ENCODE data around the gene PGA4.
"Not testable (repeated sequence)": the region's sequence is repeated elsewhere in the genome, so short reads cannot be mapped to it uniquely, and the experiment has no call there.

PGA4 gene

DNA sequence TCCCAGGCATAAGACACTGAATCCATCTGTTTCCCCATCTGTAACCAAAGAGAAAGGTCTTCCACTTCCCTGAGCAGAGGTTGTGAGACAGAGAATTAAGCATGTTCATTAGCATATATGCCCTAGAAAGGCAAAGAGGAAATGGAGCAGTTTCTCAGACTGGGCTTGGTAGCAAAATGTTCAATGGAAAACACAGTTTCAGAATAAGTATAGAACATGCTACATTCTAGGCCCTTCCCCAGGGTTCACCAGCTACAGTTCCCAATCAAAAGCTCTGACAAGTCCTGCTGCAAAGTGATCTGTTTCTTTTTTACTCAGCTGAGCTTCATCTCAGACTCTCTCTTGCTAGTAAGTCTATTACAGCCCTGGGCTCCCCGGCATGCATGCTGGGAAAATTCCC, 30.2 kb downstream of the PGA4 start:
- DNase-seq = not testable (repeated sequence)

DNA sequence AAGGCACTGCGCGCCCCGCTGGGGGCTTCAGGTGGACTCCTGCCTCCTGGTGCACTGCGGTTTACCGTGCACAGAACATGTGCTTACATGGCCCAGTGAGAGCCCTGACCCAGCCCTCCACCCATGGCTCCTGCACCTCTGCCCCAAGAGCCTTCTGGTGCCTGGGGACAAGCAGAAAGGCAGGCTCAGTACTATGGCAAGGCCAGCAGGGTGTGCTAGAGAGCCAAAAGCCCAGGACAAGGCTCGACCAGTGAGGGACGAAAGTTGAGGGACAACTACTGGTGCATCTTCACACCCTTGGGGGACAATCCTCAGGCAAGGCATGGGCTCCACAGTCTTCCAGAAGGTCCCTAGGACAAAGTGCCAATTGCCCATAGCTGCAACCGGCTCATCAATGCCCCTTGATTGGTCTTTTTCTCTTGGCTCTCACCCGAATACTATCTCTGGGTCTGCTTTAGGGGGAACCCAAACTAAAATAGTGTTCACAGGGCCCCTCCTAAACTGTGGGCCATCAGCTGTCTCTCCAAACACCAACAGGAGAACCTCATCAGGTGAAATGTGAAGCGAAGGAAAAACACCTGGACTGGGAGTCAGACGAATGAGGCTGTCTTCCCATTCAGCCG, 32.4 kb downstream of the PGA4 start:
- no peak for DNase-seq

DNA sequence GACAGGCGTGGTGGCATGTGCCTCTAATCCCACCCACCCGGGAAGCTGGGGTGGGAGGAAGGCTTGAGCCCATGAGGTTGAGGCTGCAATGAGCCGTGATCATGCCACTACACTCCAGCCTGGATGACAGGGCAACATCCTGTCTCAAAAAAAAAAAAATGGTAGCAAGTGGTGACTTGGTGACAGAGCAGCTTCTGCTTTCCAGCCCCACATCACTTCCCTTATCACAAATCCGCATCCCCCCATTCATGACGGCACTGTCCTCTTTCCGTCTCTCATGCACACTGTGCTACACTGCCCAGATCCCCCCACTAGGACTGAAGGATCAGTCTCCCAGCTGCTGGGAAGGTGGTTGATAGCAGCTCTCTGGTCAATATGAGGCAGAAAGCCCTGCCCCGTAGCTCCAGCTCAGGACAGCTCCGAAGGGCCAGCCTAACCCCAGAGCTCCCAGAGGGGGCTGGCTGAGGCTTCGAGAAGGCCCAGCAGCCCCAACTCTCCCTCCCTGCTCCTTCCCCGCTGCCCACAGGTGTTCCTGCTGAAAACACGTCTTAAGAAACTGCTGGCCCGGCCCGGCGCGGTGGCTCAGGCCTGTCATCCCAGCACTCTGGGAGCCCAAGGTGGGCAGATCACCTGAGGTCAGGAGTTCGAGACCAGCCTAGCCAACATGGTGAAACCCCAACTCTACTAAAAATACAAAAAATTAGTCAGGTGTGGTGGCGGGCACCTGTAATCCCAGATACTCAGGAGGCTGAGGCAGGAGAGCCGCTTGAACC, 34.7 kb downstream of the PGA4 start:
- no peak for DNase-seq

- no peak for DNase-seq
These were observed 36.4 kb downstream of the PGA4 start for GRCh38 chr11:61258546-61258945.

GRCh38 chr11:61259363-61259762, 37.2 kb downstream of the PGA4 start:
- DNase-seq = no peak

- no peak for DNase-seq
These were observed 42.2 kb downstream of the PGA4 start for GRCh38 chr11:61264371-61264770.

- DNase-seq = no peak
These were observed 42.6 kb downstream of the PGA4 start for GRCh38 chr11:61264795-61265194.

DNA sequence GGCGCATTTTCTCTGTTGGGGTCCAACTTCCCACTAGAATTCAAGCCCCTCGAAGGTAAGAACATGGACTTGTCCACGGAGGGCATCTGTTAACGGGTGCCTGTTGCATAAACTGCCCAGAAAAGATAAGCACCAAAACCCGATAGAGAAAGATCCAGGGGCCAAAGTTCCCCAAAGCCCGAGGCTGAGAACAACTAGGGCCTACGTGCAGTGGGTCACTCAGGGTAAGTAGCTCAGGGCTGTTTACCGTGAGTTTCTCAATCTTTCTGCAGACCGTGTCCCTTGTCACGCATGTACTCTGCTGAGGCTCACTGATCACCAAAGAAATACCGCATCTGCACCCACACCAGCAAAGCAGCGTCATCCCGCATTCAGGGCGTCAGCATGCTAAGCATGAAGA, 43.2 kb downstream of the PGA4 start:
- DNase-seq = no peak

DNA sequence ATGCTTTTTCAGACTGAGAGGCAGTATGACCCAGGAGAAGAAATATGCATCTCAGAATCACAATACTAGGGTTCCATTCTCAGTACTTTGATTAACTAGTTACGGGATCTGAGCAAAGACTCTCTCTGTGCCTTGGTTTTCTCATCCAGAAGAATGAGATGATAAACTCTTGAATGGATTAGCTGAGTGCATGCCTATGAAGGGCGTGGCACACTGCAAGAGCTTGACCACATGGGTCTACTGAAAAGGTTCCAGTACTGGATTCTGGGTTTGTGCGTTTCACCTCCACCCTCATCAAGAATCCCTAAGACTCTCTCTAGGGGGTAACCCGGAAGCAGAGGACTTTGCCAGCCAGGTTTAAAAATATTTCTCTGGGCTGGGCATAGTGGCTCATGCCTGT, 44.5 kb downstream of the PGA4 start:
- no peak for DNase-seq

GRCh38 chr11:61267437-61267841, 45.3 kb downstream of the PGA4 start:
- no peak for DNase-seq

DNA sequence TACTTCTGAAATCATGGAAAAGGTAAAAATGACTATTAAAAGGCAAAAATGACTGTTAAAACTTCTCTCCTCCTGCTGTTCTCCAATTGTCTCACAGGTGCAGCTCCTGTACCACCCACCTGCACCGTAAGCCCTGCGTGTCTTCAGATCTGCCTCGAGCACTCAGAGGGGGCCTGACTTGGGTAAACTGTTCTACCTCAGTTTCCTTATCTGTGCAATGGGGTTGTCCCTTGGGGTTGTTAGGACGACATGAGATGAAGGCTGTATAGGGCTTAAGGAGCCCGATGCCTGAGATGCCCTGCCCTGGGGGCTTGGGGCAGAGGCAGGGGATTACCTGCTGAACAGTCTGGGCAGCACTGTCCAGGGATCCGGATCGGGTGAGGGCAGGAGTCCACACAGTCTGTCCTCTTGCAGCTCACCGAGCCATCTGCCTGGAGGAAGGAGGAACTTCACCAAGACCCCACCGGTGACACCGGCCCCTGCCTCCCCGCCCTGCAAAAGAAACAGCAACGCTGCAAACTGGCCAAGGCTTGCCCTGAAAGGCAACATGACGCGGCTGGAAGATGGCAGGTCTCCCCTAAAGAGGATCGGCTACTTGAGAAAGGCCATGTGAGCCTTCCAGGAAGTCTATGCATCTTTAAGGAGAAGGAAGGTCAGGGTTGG, 46.6 kb downstream of the PGA4 start:
- no peak for DNase-seq

GRCh38 chr11:61270354-61271076, 48.4 kb downstream of the PGA4 start:
- no peak for DNase-seq

GRCh38 chr11:61272731-61273130, 50.6 kb downstream of the PGA4 start:
- no peak for DNase-seq

GRCh38 chr11:61273178-61274078, 51.3 kb downstream of the PGA4 start:
- no peak for DNase-seq

DNA sequence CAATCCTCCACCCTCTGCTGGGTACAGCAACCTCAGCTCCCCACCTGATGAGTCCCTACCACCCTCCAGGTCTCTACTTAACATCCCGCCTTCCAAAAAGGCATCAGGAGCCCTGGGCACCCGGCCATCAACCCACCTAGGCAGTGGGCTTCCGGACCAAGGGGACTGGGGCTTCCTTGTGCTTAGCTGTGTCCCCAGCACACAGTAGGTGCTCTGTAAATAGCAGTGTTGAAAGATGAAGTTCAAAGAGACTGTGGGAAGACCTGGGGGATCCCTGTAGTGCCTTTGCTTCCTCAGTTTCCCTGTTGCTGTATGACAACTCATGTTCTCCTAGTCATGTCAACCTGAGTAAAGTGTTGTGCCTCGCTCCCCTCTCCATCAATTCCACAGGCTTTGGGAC, 51.9 kb downstream of the PGA4 start:
- DNase-seq = no peak

- DNase-seq = no peak
These were observed 53.0 kb downstream of the PGA4 start for GRCh38 chr11:61275191-61275590.

DNA sequence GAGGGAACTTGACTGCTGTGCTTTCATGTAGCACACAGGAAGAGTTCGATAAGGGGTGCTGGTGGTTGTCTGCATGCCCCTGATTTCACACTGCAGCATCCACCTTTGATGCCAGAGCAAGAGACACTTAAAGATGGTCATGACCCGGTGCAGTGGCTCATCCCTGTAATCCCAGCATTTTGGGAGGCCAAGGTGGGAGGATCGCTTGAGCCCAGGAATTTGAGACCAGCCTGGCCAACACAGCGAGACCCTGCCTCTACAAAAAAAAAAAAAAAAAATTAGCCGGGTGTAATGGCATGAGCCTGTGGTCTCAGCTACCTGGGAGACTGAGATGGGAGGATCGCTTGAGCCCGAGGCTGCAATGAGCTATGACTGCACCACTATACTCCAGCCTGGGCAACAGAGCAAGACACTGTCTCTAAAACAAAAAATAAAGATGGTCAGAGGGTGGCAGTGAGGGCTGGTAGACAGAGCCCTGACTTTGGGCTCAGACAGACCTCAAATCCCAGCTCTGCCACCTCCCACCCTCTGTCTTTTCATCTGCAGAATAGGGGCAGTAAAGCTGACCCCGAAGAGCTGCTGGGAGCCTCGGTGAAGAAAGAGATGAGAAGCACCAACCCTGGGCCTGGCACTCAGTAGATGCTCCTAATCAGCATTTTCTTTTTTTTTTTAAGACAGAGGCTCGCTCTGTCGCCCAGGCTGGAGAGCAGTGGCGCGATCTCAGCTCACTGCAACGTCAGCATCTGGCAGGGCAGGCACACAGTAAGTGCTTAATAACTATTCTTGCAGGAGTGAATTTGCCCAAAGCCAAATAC, 55.2 kb downstream of the PGA4 start:
- DNase-seq = no peak

DNA sequence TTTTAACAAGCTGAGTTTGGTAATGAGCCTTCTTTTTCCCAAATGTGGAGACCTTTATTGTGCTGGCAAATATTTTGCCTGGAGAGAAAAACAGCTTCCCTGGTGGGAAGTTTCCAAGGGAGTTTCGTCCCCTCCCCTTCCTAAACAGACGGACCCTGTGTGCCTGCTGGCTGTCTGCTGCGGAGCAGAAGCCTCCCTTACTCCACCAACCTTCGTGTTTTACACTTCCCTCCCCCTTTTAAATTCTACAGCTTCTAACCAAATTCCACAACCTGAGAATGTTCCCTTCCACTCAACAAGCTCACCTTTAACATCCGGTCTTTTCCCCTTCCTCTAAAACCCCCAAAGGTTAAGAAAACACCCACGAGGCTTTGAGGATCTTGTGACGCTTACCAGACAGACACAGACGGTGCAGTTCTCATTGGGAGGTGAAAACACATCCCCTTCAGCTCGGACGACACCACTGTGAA, 55.9 kb downstream of the PGA4 start:
- DNase-seq = no peak

- no peak for DNase-seq
These were observed 58.0 kb downstream of the PGA4 start for GRCh38 chr11:61279934-61280659.

DNA sequence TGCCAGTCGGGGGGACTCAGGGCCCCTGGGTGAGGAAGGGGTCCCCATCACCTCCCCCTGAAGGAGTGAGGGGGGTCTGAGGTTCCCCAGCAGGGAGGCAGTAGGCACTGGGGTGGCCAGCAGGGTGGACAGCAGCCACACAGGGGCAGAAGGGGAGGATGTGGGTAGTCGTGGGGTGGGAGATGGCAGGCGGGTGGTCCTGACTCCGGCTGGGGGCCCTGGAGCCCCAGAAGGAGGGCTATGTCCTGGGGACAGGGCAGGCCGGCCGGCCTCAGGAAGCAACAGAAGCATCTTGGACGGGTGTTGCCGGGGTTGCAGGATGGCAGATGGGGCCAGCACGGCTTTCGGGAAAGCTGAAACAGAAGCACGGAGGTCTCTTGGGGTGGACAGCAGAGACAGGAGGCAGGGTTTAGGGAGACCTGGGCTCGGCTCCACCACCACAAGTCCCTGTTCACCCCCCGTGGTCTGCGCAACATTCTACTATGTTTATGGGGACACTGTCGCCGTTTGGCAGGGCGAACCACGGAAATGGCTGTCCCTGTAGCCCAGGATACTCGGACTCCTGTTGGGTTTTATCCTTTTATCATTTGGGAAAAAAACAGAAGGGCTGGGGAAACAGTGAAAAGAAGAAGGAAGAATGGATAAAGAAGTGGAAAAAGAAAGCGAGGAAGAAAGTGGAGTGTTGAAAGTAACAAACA, 58.9 kb downstream of the PGA4 start:
- no peak for DNase-seq
